H9 (cell line): Measurements from ENCODE around the gene ZMYND8. TPM values are rescaled to one million over a fixed set of nuclear protein-coding genes. Genes with fewer than 3 reads are reported as not detected.

Experiments used
- DNase-seq: peaks from one replicate; pipeline ENCODE4 v3.0.0-alpha.2; 2017
- H2AFZ ChIP-seq: one replicate; pipeline ENCODE4 v1.6.1; 2013; ENCODE audit warnings: mild to moderate bottlenecking, low read length, control low read depth, moderate library complexity
- H2AK5ac ChIP-seq: 2 replicates; pipeline ENCODE4 v1.6.1; 2013; ENCODE audit warnings: low read length, control low read depth, mixed read lengths; ENCODE audit not compliant: insufficient read length
- H2BK120ac ChIP-seq: one replicate; pipeline ENCODE4 v1.6.1; 2013; ENCODE audit warnings: low read depth, mild to moderate bottlenecking, low read length, control low read depth, inconsistent platforms; ENCODE audit not compliant: poor library complexity, severe bottlenecking
- H2BK12ac ChIP-seq: 2 replicates; pipeline ENCODE4 v1.6.1; 2013; ENCODE audit warnings: low read length, control low read depth, mixed read lengths, low read depth; ENCODE audit not compliant: insufficient read length
- H2BK15ac ChIP-seq: 2 replicates; pipeline ENCODE4 v1.6.1; 2013; ENCODE audit warnings: low read depth, low read length, control low read depth
- H2BK20ac ChIP-seq: one replicate; pipeline ENCODE4 v1.6.1; 2013; ENCODE audit warnings: low read depth, mild to moderate bottlenecking, low read length, control low read depth, inconsistent platforms; ENCODE audit not compliant: poor library complexity, severe bottlenecking
- H2BK5ac ChIP-seq: 2 replicates; pipeline ENCODE4 v1.6.1; 2013; ENCODE audit warnings: low read length, control low read depth, mixed read lengths; ENCODE audit not compliant: insufficient read length
- H3K14ac ChIP-seq: 2 replicates; pipeline ENCODE4 v1.6.1; 2013; ENCODE audit warnings: low read length, control low read depth; ENCODE audit not compliant: insufficient read depth
- H3K18ac ChIP-seq: 2 replicates; pipeline ENCODE4 v1.6.1; 2013; ENCODE audit warnings: low read depth, mild to moderate bottlenecking, mixed read lengths, low read length, control low read depth; ENCODE audit not compliant: insufficient read length
- H3K23ac ChIP-seq: 2 replicates; pipeline ENCODE4 v1.6.1; 2013; ENCODE audit warnings: low read length, control low read depth, mixed read lengths, low read depth; ENCODE audit not compliant: insufficient read length
- H3K23me2 ChIP-seq: 2 replicates; pipeline ENCODE4 v1.6.1; 2013; ENCODE audit warnings: low read depth, mild to moderate bottlenecking, mixed read lengths, low read length, control low read depth; ENCODE audit not compliant: insufficient read length, poor library complexity, severe bottlenecking
- H3K27ac ChIP-seq: 2 replicates; pipeline ENCODE4 v1.5.1; 2013; ENCODE audit warnings: low read length, control low read depth, mixed read lengths, low read depth; ENCODE audit not compliant: insufficient read length
- H3K27me3 ChIP-seq: 2 replicates; pipeline ENCODE4 v1.6.1; 2013; ENCODE audit warnings: low read length, control low read depth, inconsistent platforms; ENCODE audit not compliant: insufficient read depth
- H3K4ac ChIP-seq: 2 replicates; pipeline ENCODE4 v1.6.1; 2013; ENCODE audit warnings: low read depth, mild to moderate bottlenecking, control low read depth, inconsistent platforms, low read length, moderate library complexity
- H3K4me1 ChIP-seq: 2 replicates; pipeline ENCODE4 v1.6.1; 2013; ENCODE audit warnings: low read length, control low read depth, inconsistent platforms; ENCODE audit not compliant: insufficient read depth
- H3K4me2 ChIP-seq: 2 replicates; pipeline ENCODE4 v1.6.1; 2013; ENCODE audit warnings: low read length, control low read depth, mixed read lengths; ENCODE audit not compliant: insufficient read length, insufficient read depth
- H3K56ac ChIP-seq: 2 replicates; pipeline ENCODE4 v1.6.1; 2013; ENCODE audit warnings: low read depth, mild to moderate bottlenecking, mixed read lengths, low read length, control low read depth; ENCODE audit not compliant: insufficient read length
- H3K79me1 ChIP-seq: 2 replicates; pipeline ENCODE4 v1.6.1; 2013; ENCODE audit warnings: low read depth, mild to moderate bottlenecking, moderate library complexity, low read length, control low read depth, inconsistent platforms; ENCODE audit not compliant: insufficient read depth, poor library complexity, severe bottlenecking
- H3K79me2 ChIP-seq: 2 replicates; pipeline ENCODE4 v1.6.1; 2013; ENCODE audit warnings: low read length, control low read depth, inconsistent platforms; ENCODE audit not compliant: insufficient read depth
- H3K9ac ChIP-seq: 2 replicates; pipeline ENCODE4 v1.6.1; 2013; ENCODE audit warnings: low read length, control low read depth, mixed read lengths; ENCODE audit not compliant: insufficient read length; ENCODE audit errors: extremely low read depth
- H3K9me3 ChIP-seq: one replicate; pipeline ENCODE4 v1.6.1; 2013; ENCODE audit warnings: low read depth, low read length, inconsistent platforms; ENCODE audit not compliant: control insufficient read depth
- H3T11ph ChIP-seq: one replicate; pipeline ENCODE4 v1.6.1; 2013; ENCODE audit warnings: mild to moderate bottlenecking, low read length, control low read depth, inconsistent platforms
- H4K20me1 ChIP-seq: one replicate; pipeline ENCODE4 v1.6.1; 2013; ENCODE audit not compliant: control insufficient read depth, insufficient read length, insufficient read depth
- H4K5ac ChIP-seq: 2 replicates; pipeline ENCODE4 v1.6.1; 2013; ENCODE audit warnings: low read depth, mild to moderate bottlenecking, mixed read lengths, low read length, control low read depth; ENCODE audit not compliant: insufficient read length
- H4K8ac ChIP-seq: replicated peaks from 2 replicates; pipeline ENCODE4 v1.6.1; 2013; ENCODE audit warnings: low read length, control low read depth, mixed read lengths, low read depth; ENCODE audit not compliant: insufficient read length
- H4K91ac ChIP-seq: 2 replicates; pipeline ENCODE4 v1.6.1; 2013; ENCODE audit warnings: low read depth, mild to moderate bottlenecking, moderate library complexity, mixed read lengths, low read length, control low read depth; ENCODE audit not compliant: insufficient read length
- H3K27ac Mint-ChIP-seq, 3 experiments: 2 replicates in 2 of 3; 3 replicates in 1 of 3; pipeline ENCODE4 v1.8.0; 2020 to 2021; ENCODE audit warnings: mixed read lengths in 3 of 3, mild to moderate bottlenecking in 1 of 3, moderate library complexity in 1 of 3
- H3K27me3 Mint-ChIP-seq: 2 replicates; pipeline ENCODE4 v1.8.0; 2021; ENCODE audit warnings: low read depth, mild to moderate bottlenecking, moderate library complexity, mixed read lengths
- H3K36me3 Mint-ChIP-seq, 3 experiments: 2 replicates in 2 of 3; 3 replicates in 1 of 3; pipeline ENCODE4 v1.8.0; 2020 to 2021; ENCODE audit warnings: low read depth in 3 of 3, mixed read lengths in 3 of 3; ENCODE audit not compliant: insufficient read depth in 1 of 3
- H3K4me1 Mint-ChIP-seq, 2 experiments: 2 replicates each; pipeline ENCODE4 v1.8.0; 2020; ENCODE audit warnings: mixed read lengths in 2 of 2
- H3K4me3 Mint-ChIP-seq, 2 experiments: 2 replicates in 1 of 2; 3 replicates in 1 of 2; pipeline ENCODE4 v1.8.0; 2020 to 2021; ENCODE audit warnings: mild to moderate bottlenecking in 2 of 2, mixed read lengths in 2 of 2, moderate library complexity in 1 of 2
- H3K9me3 Mint-ChIP-seq, 2 experiments: 2 replicates in 1 of 2; 3 replicates in 1 of 2; pipeline ENCODE4 v1.8.0; 2020; ENCODE audit warnings: mild to moderate bottlenecking in 2 of 2, mixed read lengths in 2 of 2, moderate library complexity in 1 of 2
- WGBS: extraction: QIAGEN DNeasy Blood & Tissue Kit; methylation state at CpG from one replicate; pipeline ENCODE4 v1.1.7; 2013; ENCODE audit warnings: missing lambda C conversion rate, low lambda C conversion rate, mixed read lengths; ENCODE audit not compliant: insufficient read length; ENCODE audit errors: extremely low coverage; 5-methylcytosine and 5-hydroxymethylcytosine counted together
- total RNA-seq: library from RNA; stranded (reverse); gene quantifications from 2 replicates; pipeline ENCODE4 v1.2.1, GENCODE V29; 2021
- TF ChIP-seq, protein P1 (sequence below): fragments of 200-600 bp; sonication (generic); conservative IDR thresholded peaks from 3 replicates; pipeline ENCODE4 v1.8.0; 2021; ENCODE audit warnings: antibody characterized with exemption, mild to moderate bottlenecking

The ZMYND8 gene
- total RNA-seq, 1 experiment from 2014 or later, result 158 TPM

DNA sequence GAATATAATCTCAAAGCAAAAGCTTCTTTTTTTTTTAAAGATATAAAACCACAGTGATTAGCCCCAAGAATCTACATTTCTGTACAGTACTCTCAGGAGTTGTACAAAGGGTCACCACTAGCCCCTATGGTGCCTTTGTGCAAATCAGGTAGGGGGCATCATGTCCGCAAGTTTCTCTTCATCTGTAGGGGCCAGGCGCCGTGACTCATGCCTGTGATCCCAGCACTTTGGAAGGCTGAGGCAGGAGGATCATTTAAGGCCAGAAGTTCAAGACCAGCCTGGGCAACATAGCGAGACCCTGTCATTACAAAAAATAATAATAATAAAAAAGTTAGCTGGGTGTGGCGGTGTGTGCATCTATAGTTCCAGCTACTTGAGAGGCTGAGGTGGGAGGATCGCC lies 63.9 kb downstream of the ZMYND8 start:
- Mint-ChIP-seq H3K4me1 (peaks cover 10 to 14% of the 10 kb centered on the region in 2 experiments; a peak in 3 of 4 replicates), H3K27ac (no peak overlapping the region; a peak in 1 of 7 replicates), H3K27me3 (no peaks in the 10 kb centered on the region), H3K36me3 (peaks cover 68 to 95% (median 94%) of the 10 kb centered on the region in 3 experiments), H3K9me3 (no peaks in the 10 kb centered on the region), H3K4me3 (no peak overlapping the region)
- no peak overlapping the region for H3K14ac ChIP-seq
- H2BK120ac ChIP-seq, result no peak overlapping the region
- H3K56ac ChIP-seq, result no peak overlapping the region
- no peaks in the 10 kb centered on the region for H3K9me3 ChIP-seq
- H3K27ac ChIP-seq, result no peak overlapping the region
- H3K4me2 ChIP-seq, result no peak overlapping the region
- WGBS, result no CpG with 5 or more reads among the region's 6 CpGs
- H3K23me2 ChIP-seq, result no peaks in the 10 kb centered on the region
- H4K91ac ChIP-seq, result no peak overlapping the region
- H3K79me2 ChIP-seq, result no peaks in the 10 kb centered on the region
- H2BK5ac ChIP-seq, result no peak overlapping the region
- H3K79me1 ChIP-seq, result no peaks in the 10 kb centered on the region
- H3K27me3 ChIP-seq, result no peaks in the 10 kb centered on the region
- H4K20me1 ChIP-seq, result no peaks in the 10 kb centered on the region
- no peak for DNase-seq
- no peak overlapping the region for H4K8ac ChIP-seq
- H3K23ac ChIP-seq, result no peak overlapping the region
- no peak overlapping the region for H3T11ph ChIP-seq
- no peak overlapping the region for H2BK20ac ChIP-seq
- H2BK12ac ChIP-seq, result no peak overlapping the region
- H2AK5ac ChIP-seq, result no peak overlapping the region
- H2AFZ ChIP-seq, result no peak overlapping the region
- TF ChIP-seq, protein P1, sequence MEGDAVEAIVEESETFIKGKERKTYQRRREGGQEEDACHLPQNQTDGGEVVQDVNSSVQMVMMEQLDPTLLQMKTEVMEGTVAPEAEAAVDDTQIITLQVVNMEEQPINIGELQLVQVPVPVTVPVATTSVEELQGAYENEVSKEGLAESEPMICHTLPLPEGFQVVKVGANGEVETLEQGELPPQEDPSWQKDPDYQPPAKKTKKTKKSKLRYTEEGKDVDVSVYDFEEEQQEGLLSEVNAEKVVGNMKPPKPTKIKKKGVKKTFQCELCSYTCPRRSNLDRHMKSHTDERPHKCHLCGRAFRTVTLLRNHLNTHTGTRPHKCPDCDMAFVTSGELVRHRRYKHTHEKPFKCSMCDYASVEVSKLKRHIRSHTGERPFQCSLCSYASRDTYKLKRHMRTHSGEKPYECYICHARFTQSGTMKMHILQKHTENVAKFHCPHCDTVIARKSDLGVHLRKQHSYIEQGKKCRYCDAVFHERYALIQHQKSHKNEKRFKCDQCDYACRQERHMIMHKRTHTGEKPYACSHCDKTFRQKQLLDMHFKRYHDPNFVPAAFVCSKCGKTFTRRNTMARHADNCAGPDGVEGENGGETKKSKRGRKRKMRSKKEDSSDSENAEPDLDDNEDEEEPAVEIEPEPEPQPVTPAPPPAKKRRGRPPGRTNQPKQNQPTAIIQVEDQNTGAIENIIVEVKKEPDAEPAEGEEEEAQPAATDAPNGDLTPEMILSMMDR, result no peak
- no peak overlapping the region for H3K18ac ChIP-seq
- H3K9ac ChIP-seq, result no peak overlapping the region
- H4K5ac ChIP-seq, result no peak overlapping the region
- no peak overlapping the region for H2BK15ac ChIP-seq
- no peak overlapping the region for H3K4ac ChIP-seq
- H3K4me1 ChIP-seq, result no peaks in the 10 kb centered on the region
